Measurements from ENCODE around the gene FOXL3. TPM values are rescaled to one million over a fixed set of nuclear protein-coding genes. Genes with fewer than 3 reads are reported as not detected.

Gene FOXL3
- total RNA-seq, 1 donor from 2014 or later = not detected

- Mint-ChIP-seq H3K27me3 (ENCODE audit: low read depth) (no peaks in the 10 kb centered on the region), H3K36me3 (ENCODE audit: low read depth) (peaks cover 13% of the 10 kb centered on the region), H3K27ac (ENCODE audit: unreplicated experiment) (no peak overlapping the region), H3K9me3 (ENCODE audit: low read depth) (no peaks in the 10 kb centered on the region), H3K4me1 (ENCODE audit: low read depth) (no peaks in the 10 kb centered on the region), H3K4me3 (ENCODE audit: unreplicated experiment) (no peak overlapping the region)
- TF ChIP-seq CTCF (IDR thresholded peaks at IDR 0.05) = no peak
- DNase-seq (ENCODE audit: low spot score) = no peak
These were observed 37.0 kb upstream of the FOXL3 start for GRCh38 chr7:252981-253380.

GRCh38 chr7:253581-254336, 36.2 kb upstream of the FOXL3 start:
- no peak overlapping the region for H3K4me3 Mint-ChIP-seq (ENCODE audit: unreplicated experiment)
- H3K27me3 Mint-ChIP-seq (ENCODE audit: low read depth) = no peaks in the 10 kb centered on the region
- H3K27ac Mint-ChIP-seq (ENCODE audit: unreplicated experiment) = no peak overlapping the region
- no peaks in the 10 kb centered on the region for H3K9me3 Mint-ChIP-seq (ENCODE audit: low read depth)
- DNase-seq (ENCODE audit: low spot score) = peak; percentile 77
- TF ChIP-seq CTCF (IDR thresholded peaks at IDR 0.05) = no peak
- H3K4me1 Mint-ChIP-seq (ENCODE audit: low read depth) = no peaks in the 10 kb centered on the region
- H3K36me3 Mint-ChIP-seq (ENCODE audit: low read depth) = peaks cover 14% of the 10 kb centered on the region

- Mint-ChIP-seq H3K27me3 (ENCODE audit: low read depth) (no peaks in the 10 kb centered on the region), H3K27ac (ENCODE audit: unreplicated experiment) (no peak overlapping the region), H3K36me3 (ENCODE audit: low read depth) (peaks cover 14% of the 10 kb centered on the region), H3K4me1 (ENCODE audit: low read depth) (no peaks in the 10 kb centered on the region), H3K4me3 (ENCODE audit: unreplicated experiment) (no peak overlapping the region), H3K9me3 (ENCODE audit: low read depth) (no peaks in the 10 kb centered on the region)
- TF ChIP-seq CTCF (IDR thresholded peaks at IDR 0.05) = no peak
- DNase-seq (ENCODE audit: low spot score) = peak; percentile 22
These were observed 35.5 kb upstream of the FOXL3 start for GRCh38 chr7:254337-255037.

- Mint-ChIP-seq H3K4me1 (ENCODE audit: low read depth) (no peaks in the 10 kb centered on the region), H3K9me3 (ENCODE audit: low read depth) (no peaks in the 10 kb centered on the region), H3K27ac (ENCODE audit: unreplicated experiment) (no peak overlapping the region), H3K4me3 (ENCODE audit: unreplicated experiment) (no peak overlapping the region), H3K36me3 (ENCODE audit: low read depth) (peaks cover 17% of the 10 kb centered on the region), H3K27me3 (ENCODE audit: low read depth) (no peaks in the 10 kb centered on the region)
- peak; percentile 77 for DNase-seq (ENCODE audit: low spot score)
- TF ChIP-seq CTCF (IDR thresholded peaks at IDR 0.05) = no peak
These were observed 34.9 kb upstream of the FOXL3 start for GRCh38 chr7:255038-255435.

GRCh38 chr7:255721-256361, 34.1 kb upstream of the FOXL3 start:
- no peaks in the 10 kb centered on the region for H3K4me1 Mint-ChIP-seq (ENCODE audit: low read depth)
- no peaks in the 10 kb centered on the region for H3K27me3 Mint-ChIP-seq (ENCODE audit: low read depth)
- DNase-seq (ENCODE audit: low spot score) = peak; percentile 93
- no peak overlapping the region for H3K27ac Mint-ChIP-seq (ENCODE audit: unreplicated experiment)
- peaks cover 16% of the 10 kb centered on the region for H3K36me3 Mint-ChIP-seq (ENCODE audit: low read depth)
- no peak for TF ChIP-seq CTCF (IDR thresholded peaks at IDR 0.05)
- H3K4me3 Mint-ChIP-seq (ENCODE audit: unreplicated experiment) = no peak overlapping the region
- H3K9me3 Mint-ChIP-seq (ENCODE audit: low read depth) = no peaks in the 10 kb centered on the region

Data from chondrocyte (in vitro differentiated cells).